ENCODE measurements around the gene GLI2.

DNA sequence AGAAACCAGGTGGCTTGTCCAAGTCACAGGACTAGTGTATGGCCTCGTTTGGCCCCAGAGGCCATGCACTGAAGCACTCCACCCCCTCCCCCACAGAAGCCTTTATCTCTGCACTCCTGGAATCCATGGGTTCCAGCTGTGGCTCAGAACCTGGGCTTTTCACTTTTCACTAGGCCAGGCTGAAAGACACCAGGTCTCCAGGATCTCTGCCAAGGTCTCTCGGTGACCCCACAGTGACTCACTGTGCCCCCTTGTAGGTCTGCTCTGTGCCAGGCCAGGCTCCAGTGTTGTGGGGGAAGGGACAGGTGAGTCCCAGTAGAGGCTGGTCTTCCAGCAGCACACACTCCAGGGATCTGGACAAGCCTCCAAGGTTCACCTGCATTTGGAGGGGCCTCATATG, 31.0 kb upstream of the GLI2 start:
- TF ChIP-seq, protein P1, sequence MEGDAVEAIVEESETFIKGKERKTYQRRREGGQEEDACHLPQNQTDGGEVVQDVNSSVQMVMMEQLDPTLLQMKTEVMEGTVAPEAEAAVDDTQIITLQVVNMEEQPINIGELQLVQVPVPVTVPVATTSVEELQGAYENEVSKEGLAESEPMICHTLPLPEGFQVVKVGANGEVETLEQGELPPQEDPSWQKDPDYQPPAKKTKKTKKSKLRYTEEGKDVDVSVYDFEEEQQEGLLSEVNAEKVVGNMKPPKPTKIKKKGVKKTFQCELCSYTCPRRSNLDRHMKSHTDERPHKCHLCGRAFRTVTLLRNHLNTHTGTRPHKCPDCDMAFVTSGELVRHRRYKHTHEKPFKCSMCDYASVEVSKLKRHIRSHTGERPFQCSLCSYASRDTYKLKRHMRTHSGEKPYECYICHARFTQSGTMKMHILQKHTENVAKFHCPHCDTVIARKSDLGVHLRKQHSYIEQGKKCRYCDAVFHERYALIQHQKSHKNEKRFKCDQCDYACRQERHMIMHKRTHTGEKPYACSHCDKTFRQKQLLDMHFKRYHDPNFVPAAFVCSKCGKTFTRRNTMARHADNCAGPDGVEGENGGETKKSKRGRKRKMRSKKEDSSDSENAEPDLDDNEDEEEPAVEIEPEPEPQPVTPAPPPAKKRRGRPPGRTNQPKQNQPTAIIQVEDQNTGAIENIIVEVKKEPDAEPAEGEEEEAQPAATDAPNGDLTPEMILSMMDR (IDR thresholded peaks at IDR 0.05), result no peak
- no peak for TF ChIP-seq POLR2A (IDR thresholded peaks at IDR 0.05)
